Ovary (tissue), 3 donors: ENCODE data around the gene ANKS1B.

Source experiments
- EP300 ChIP-seq: sonication (generic); formaldehyde crosslinking; IDR thresholded peaks from one replicate; pipeline ENCODE4 v1.6.1; 2017; ENCODE audit warnings: antibody characterized with exemption
- POLR2A ChIP-seq: fragments of 450-650 bp; IDR thresholded peaks from one replicate; pipeline ENCODE4 v1.6.1; 2017; ENCODE audit warnings: antibody characterized with exemption, mild to moderate bottlenecking, moderate library complexity
- TF ChIP-seq, protein P1 (sequence below), 3 donors: fragments of 450-650 bp in 2 of 3; fragments of 200-600 bp in 1 of 3; IDR thresholded peaks; one replicate each; pipeline versions ENCODE4 v1.5.1 to v1.8.0; 2016 to 2022; ENCODE audit warnings: antibody characterized with exemption in 3 of 3, mild to moderate bottlenecking in 1 of 3
- donor health status: DM: no; HTN: no; CAD: no.

DNA sequence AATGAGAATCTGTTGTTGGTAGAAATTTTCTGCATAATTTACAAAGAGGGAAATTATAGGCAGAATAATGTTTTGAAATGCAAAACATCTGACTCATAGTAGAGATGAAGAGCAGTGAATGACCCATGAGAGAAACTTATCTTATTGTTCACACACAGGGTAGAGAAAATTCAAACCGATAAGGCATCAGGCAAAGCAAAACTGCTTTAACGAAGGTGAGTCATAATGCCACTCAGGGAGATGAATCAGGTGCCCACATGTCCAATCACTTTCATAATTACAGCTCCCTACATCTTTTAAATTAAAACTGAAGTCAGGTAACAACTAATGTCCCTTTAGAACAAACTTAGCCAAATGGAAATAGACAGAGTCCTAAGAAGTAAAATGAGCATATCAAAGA lies 602.7 kb downstream of the ANKS1B start:
- TF ChIP-seq, protein P1, sequence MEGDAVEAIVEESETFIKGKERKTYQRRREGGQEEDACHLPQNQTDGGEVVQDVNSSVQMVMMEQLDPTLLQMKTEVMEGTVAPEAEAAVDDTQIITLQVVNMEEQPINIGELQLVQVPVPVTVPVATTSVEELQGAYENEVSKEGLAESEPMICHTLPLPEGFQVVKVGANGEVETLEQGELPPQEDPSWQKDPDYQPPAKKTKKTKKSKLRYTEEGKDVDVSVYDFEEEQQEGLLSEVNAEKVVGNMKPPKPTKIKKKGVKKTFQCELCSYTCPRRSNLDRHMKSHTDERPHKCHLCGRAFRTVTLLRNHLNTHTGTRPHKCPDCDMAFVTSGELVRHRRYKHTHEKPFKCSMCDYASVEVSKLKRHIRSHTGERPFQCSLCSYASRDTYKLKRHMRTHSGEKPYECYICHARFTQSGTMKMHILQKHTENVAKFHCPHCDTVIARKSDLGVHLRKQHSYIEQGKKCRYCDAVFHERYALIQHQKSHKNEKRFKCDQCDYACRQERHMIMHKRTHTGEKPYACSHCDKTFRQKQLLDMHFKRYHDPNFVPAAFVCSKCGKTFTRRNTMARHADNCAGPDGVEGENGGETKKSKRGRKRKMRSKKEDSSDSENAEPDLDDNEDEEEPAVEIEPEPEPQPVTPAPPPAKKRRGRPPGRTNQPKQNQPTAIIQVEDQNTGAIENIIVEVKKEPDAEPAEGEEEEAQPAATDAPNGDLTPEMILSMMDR (IDR thresholded peaks at IDR 0.05), result no peak
- TF ChIP-seq POLR2A (no peak), EP300 (no peak)
